Astrocyte (in vitro differentiated cells and primary cell): ENCODE measurements around the gene FAM20B.

Source experiments
- EZH2 ChIP-seq: IDR thresholded peaks from 2 replicates; pipeline ENCODE4 v1.6.1; 2012; ENCODE audit warnings: mild to moderate bottlenecking, low read length, inconsistent platforms; ENCODE audit not compliant: insufficient read depth
- TF ChIP-seq, protein P1 (sequence below): IDR thresholded peaks from 2 replicates; pipeline ENCODE4 v1.5.1; 2011; ENCODE audit warnings: low read depth, mild to moderate bottlenecking, inconsistent platforms, low read length, moderate library complexity; ENCODE audit not compliant: insufficient read depth

DNA sequence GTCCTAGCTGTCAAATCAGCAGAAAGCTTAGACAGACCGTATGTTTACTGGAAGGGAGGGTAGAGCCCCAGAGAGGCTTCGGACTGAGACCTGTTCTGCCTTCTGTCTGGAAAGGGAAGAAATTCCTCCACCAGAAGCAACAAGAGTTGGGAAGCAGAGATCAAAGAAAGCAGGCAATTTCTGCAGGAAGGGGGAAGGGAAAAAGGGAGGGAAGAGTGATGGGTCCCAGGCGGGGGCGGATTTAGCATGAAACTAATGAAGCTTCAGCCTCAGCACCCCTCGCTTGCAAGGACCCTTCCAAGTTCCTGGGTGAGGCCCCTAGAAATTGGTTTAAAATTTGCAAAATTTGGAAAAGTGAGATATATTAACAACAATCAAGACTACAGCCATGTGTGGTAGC, 26.6 kb upstream of the FAM20B start:
- TF ChIP-seq, protein P1, sequence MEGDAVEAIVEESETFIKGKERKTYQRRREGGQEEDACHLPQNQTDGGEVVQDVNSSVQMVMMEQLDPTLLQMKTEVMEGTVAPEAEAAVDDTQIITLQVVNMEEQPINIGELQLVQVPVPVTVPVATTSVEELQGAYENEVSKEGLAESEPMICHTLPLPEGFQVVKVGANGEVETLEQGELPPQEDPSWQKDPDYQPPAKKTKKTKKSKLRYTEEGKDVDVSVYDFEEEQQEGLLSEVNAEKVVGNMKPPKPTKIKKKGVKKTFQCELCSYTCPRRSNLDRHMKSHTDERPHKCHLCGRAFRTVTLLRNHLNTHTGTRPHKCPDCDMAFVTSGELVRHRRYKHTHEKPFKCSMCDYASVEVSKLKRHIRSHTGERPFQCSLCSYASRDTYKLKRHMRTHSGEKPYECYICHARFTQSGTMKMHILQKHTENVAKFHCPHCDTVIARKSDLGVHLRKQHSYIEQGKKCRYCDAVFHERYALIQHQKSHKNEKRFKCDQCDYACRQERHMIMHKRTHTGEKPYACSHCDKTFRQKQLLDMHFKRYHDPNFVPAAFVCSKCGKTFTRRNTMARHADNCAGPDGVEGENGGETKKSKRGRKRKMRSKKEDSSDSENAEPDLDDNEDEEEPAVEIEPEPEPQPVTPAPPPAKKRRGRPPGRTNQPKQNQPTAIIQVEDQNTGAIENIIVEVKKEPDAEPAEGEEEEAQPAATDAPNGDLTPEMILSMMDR, result no peak
- no peak for TF ChIP-seq EZH2
